SK-N-MC (cell line): Measurements from ENCODE around the gene CHST15.
"Not testable (repeated sequence)": the region's sequence is repeated elsewhere in the genome, so short reads cannot be mapped to it uniquely, and the experiment has no call there.

Source experiments
- DNase-seq: peaks from one replicate; pipeline ENCODE4 v3.0.0-alpha.2; 2011; ENCODE audit warnings: low read depth, low spot score
- H3K27ac ChIP-seq: fragments of 200-600 bp; sonication (generic); 2 replicates; pipeline ENCODE4 v1.5.1; 2016; ENCODE audit warnings: mixed run types
- H3K36me3 ChIP-seq: fragments of 200-600 bp; sonication (generic); 2 replicates; pipeline ENCODE4 v1.6.1; 2017; ENCODE audit warnings: antibody characterized with exemption, low read length, mixed read lengths; ENCODE audit not compliant: insufficient read depth
- H3K4me3 ChIP-seq: fragments of 200-600 bp; sonication (generic); 2 replicates; pipeline ENCODE4 v1.5.1; 2016
- H3K9ac ChIP-seq: fragments of 200-600 bp; sonication (generic); 2 replicates; pipeline ENCODE4 v1.8.0; 2017; ENCODE audit warnings: mixed run types, mixed read lengths; ENCODE audit not compliant: insufficient read length
- H3K9me3 ChIP-seq: fragments of 200-600 bp; sonication (generic); 2 replicates; pipeline ENCODE4 v1.6.1; 2017; ENCODE audit warnings: low read depth, mild to moderate bottlenecking, antibody characterized with exemption, low read length, moderate library complexity, mixed read lengths
- EZH2 ChIP-seq: fragments of 200-600 bp; sonication (generic); IDR thresholded peaks from one replicate; pipeline ENCODE4 v1.6.1; 2017; ENCODE audit warnings: antibody characterized with exemption
- FOXP2 ChIP-seq: optimal IDR thresholded peaks from 2 replicates; pipeline ENCODE3; 2011; ENCODE audit warnings: mild to moderate bottlenecking, moderate library complexity; ENCODE audit not compliant: insufficient read depth; ENCODE audit errors: extremely low read length, control extremely low read depth
- POLR2AphosphoS5 ChIP-seq: IDR thresholded peaks from 2 replicates; pipeline ENCODE4 v1.6.1; 2012; ENCODE audit warnings: mild to moderate bottlenecking, low read depth, low read length, borderline replicate concordance

The CHST15 gene

DNA sequence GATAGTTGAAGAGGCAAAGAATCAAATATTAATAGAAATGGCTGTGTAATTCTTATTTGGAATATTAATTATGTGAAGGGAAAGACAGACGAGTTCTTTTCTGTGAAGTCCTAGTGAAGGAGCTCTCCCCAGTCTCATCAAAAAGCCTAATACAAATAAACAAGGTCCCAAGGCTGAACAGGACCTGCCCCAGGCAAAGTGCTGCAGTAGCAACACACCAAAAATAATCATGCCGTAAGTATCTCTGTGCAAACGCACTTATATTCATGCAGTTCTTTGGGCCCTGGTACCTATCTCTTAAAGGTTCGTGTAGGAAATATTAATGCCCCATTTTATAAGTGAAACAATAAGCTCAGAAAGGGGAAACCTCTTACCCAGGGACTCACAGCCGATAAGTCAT is 12.2 kb upstream of the CHST15 start:
- no peak for DNase-seq
- Histone ChIP-seq H3K9ac (no peak overlapping the region), H3K27ac (no peak overlapping the region), H3K9me3 (no peaks in the 10 kb centered on the region), H3K36me3 (no peaks in the 10 kb centered on the region), H3K4me3 (no peak overlapping the region)
- TF ChIP-seq FOXP2 (no peak), EZH2 (no peak), POLR2AphosphoS5 (no peak)

DNA sequence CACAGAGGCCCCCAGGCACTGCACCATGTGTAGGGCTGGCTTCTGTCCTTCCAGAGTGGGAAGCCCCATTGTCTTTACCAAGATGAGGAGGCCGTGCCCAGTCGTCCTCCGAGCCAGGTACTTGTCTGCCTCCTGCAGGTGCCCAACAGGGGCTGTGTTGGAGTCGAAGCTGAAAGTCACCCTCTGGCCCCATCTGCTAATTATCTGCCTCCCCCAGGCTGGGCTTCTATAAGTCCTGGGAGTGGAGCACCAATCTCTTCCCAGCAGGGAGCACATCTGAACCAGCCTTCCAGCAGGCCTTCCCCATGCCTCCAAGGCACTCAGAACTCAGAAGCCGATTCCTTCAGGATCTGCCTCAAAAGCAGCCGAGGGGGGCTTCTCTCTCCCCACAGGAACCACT is 11.6 kb upstream of the CHST15 start:
- TF ChIP-seq EZH2: no peak
- no peak for TF ChIP-seq POLR2AphosphoS5
- TF ChIP-seq FOXP2: no peak
- Histone ChIP-seq H3K27ac (no peak overlapping the region), H3K36me3 (no peaks in the 10 kb centered on the region), H3K9ac (no peak overlapping the region), H3K9me3 (no peaks in the 10 kb centered on the region), H3K4me3 (no peak overlapping the region)
- DNase-seq: no peak

DNA sequence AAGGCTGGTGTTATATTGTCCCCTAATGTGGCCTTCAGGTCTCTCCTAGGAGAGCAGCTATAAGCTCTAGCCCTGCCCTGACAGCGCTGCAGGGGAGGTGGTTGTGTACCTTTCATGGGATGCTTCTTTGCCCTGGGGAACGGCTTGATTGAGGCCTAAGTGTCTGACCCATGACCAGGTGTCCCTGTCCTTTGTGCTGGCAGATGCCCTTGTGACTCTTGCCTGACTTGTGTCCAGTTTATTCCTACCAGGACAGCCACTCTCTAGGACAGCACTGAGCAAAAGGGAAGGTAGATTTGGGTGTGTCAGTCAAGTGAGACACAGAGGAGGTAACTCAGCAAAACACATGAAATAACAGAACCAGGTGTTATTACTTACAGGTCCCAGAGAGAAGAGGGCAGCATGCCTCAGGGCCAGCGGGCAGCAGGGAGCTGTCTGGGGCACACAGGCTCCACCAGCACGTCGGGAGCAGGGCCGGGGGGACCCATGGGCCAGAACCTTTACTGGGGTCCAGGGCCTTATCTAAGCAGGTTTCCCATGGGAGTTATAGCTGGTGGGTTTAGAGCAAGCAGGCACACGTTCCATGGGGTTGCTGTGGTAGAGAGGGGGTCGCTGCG is 10.7 kb upstream of the CHST15 start:
- no peak for DNase-seq
- Histone ChIP-seq H3K27ac (no peak overlapping the region), H3K4me3 (no peak overlapping the region), H3K9me3 (no peaks in the 10 kb centered on the region), H3K36me3 (no peaks in the 10 kb centered on the region), H3K9ac (no peak overlapping the region)
- TF ChIP-seq FOXP2 (no peak), EZH2 (no peak), POLR2AphosphoS5 (no peak)

DNA sequence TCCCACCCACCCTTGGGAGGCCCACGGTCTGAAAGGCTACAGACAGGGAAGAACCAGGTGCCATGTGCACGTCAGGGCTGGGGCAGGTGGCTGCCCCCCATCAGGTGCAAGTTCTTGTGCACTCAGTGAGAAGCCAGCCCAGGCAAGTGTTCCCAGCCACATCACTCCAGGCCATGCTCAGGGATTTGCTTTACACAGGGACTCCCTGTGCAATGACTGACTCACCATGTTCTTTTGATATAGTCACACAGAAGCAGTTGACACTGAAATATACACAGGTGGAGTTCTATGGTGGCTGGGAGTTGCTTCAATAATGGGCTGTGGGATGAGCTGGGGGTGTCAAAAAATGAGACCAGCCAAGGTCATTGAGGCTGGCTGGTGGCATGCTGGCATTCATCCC is 8.0 kb upstream of the CHST15 start:
- H3K9me3 ChIP-seq: no peaks in the 10 kb centered on the region
- no peak for DNase-seq
- no peak overlapping the region for H3K9ac ChIP-seq
- H3K27ac ChIP-seq: no peak overlapping the region
- H3K36me3 ChIP-seq: no peaks in the 10 kb centered on the region
- no peak overlapping the region for H3K4me3 ChIP-seq
- no peak for TF ChIP-seq EZH2
- TF ChIP-seq FOXP2: no peak
- no peak for TF ChIP-seq POLR2AphosphoS5

DNA sequence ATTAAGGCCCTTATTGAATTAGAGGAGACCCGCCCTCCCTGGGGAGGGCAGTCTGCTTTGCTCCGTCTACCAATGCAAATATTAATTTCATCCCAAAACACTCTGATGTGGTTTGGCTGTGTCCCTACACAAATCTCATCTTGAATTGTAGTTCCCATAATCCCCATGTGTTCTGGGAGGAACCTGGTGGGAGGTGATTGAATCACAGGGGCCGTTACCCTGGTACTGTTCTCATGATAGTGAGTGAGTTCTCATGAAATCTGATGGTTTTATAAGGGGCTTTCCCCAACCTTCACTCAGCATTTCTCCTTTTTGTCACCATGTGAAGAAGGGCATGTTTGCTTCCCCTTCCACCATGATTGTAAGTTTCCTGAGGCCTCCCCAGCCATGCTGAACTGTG is 7.3 kb upstream of the CHST15 start:
- not testable (repeated sequence) for H3K27ac ChIP-seq, H3K9me3 ChIP-seq, H3K36me3 ChIP-seq, H3K9ac ChIP-seq, DNase-seq, H3K4me3 ChIP-seq

DNA sequence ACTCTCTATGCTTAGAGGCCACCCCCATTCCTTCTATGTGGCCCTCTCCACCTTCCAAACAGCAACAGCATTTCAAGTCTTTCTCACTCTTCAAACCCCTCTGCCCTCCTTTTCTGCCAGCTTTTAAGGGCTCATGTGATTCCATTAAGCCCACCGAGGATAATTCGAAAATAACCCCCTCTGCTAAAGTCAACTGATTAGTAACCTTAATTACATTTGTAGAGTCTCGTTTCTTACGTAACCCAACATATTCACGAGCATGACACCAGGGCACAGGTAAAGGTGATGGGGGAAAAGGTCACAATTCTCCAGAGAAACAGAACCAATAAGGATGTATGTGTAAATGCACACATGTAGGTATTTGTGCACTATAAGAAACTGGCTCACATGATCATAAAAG is 6.7 kb upstream of the CHST15 start:
- TF ChIP-seq EZH2 (no peak), POLR2AphosphoS5 (no peak), FOXP2 (no peak)
- H3K9me3 ChIP-seq: no peaks in the 10 kb centered on the region
- no peaks in the 10 kb centered on the region for H3K36me3 ChIP-seq
- no peak overlapping the region for H3K9ac ChIP-seq
- H3K4me3 ChIP-seq: no peak overlapping the region
- DNase-seq: no peak
- H3K27ac ChIP-seq: no peak overlapping the region

DNA sequence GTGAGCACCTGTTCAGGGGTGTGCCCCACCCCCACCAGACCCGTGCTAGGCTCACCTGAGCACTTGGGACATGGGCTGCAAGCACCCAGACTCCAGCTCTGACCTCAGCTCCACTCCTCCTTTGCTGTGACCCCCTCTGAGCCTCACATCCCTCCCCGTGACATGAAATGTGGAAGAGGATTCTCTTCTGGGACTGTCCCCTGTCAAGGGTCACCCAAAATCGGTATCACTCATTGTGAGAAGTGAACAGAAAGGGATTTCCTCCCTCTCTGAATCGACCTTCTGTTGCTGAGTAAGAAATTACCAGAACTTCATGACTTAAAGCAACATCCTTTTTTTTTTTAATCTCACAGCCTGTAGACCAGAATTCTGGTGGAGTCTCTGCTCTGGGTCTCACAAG is 6.2 kb upstream of the CHST15 start:
- Histone ChIP-seq H3K4me3 (no peak overlapping the region), H3K9ac (no peak overlapping the region), H3K36me3 (no peaks in the 10 kb centered on the region), H3K9me3 (no peaks in the 10 kb centered on the region), H3K27ac (no peak overlapping the region)
- DNase-seq: no peak
- TF ChIP-seq FOXP2: no peak
- no peak for TF ChIP-seq EZH2
- TF ChIP-seq POLR2AphosphoS5: no peak

DNA sequence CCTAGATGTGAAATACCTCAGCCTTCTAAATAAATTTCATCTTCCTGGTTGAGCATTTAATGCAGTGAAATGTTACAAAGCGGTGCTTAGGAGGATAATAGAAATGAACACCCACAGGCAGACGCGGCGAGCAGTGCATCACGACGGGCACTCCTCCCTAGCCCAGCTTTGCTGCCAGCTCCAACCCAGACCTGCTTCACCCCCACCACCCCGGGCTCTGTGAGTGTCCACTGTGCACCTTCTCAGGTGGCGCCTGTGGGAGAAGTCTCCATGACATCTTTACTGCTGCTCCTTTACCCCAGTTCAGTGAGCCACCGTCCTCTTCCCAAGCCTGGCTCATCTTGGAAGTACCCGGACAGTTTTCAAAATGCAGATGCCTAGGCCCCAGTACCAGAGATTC is 5.2 kb upstream of the CHST15 start:
- no peak for TF ChIP-seq POLR2AphosphoS5
- no peak for TF ChIP-seq FOXP2
- TF ChIP-seq EZH2: no peak
- no peaks in the 10 kb centered on the region for H3K9me3 ChIP-seq
- no peak overlapping the region for H3K27ac ChIP-seq
- H3K36me3 ChIP-seq: no peaks in the 10 kb centered on the region
- no peak overlapping the region for H3K9ac ChIP-seq
- DNase-seq: no peak
- no peak overlapping the region for H3K4me3 ChIP-seq

DNA sequence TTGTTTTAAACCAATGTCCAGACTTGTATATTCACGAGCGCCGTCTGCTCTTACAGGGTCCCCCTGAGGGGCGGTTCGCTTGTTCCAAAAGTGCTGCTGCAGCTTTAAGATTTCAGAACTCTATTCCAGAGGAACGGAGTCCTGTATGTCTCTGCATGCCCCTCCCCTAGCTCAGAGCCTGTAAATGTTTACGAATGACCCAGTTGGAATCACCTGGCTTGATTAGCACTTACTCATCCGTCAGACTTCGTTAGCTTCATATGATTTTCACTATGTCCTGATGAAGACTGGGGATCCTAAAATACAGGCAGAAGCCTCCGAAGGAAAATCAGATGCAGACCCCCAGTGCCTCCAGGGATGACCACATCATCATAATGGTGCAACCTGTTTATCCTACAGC is 4.5 kb upstream of the CHST15 start:
- no peak for DNase-seq
- no peak overlapping the region for H3K9ac ChIP-seq
- TF ChIP-seq POLR2AphosphoS5 (no peak), EZH2 (no peak), FOXP2 (no peak)
- no peaks in the 10 kb centered on the region for H3K36me3 ChIP-seq
- H3K27ac ChIP-seq: no peak overlapping the region
- H3K9me3 ChIP-seq: no peaks in the 10 kb centered on the region
- no peak overlapping the region for H3K4me3 ChIP-seq
